Loucy (cell line): ENCODE results near the gene GUCY1A2.

ENCODE experiments used
- H2AFZ ChIP-seq: fragments of 200-600 bp; sonication (generic); 2 replicates; pipeline ENCODE4 v1.6.0; 2016; ENCODE audit warnings: antibody characterized with exemption, mild to moderate bottlenecking, low read length, moderate library complexity
- H3F3A ChIP-seq: fragments of 200-600 bp; 2 replicates; pipeline ENCODE4 v1.6.0; 2016; ENCODE audit warnings: antibody characterized with exemption, low read depth, mild to moderate bottlenecking
- H3K27me3 ChIP-seq: fragments of 200-600 bp; sonication (generic); 2 replicates; pipeline ENCODE4 v1.6.1; 2014; ENCODE audit warnings: low read length, mild to moderate bottlenecking; ENCODE audit not compliant: insufficient read depth, poor library complexity, severe bottlenecking
- H3K36me3 ChIP-seq: fragments of 200-600 bp; sonication (generic); 2 replicates; pipeline ENCODE4 v1.6.1; 2016; ENCODE audit warnings: low read length; ENCODE audit not compliant: insufficient read depth
- H3K4me1 ChIP-seq: fragments of 200-600 bp; sonication (generic); 2 replicates; pipeline ENCODE4 v1.5.1; 2014; ENCODE audit warnings: low read length, mild to moderate bottlenecking; ENCODE audit not compliant: insufficient read depth, poor library complexity, severe bottlenecking
- H3K4me2 ChIP-seq: fragments of 200-600 bp; sonication (generic); 2 replicates; pipeline ENCODE4 v1.6.0; 2014; ENCODE audit warnings: antibody characterized with exemption, low read length, low read depth, mild to moderate bottlenecking; ENCODE audit not compliant: poor library complexity, severe bottlenecking
- H3K4me3 ChIP-seq: fragments of 200-600 bp; sonication (generic); 2 replicates; pipeline ENCODE4 v1.5.1; 2014; ENCODE audit warnings: low read length, mild to moderate bottlenecking, mixed read lengths; ENCODE audit not compliant: poor library complexity, severe bottlenecking
- H3K79me2 ChIP-seq: fragments of 200-600 bp; sonication (generic); 2 replicates; pipeline ENCODE4 v1.6.1; 2014; ENCODE audit warnings: low read length; ENCODE audit not compliant: insufficient read depth
- H3K9ac ChIP-seq: fragments of 200-600 bp; sonication (generic); 2 replicates; pipeline ENCODE4 v1.6.0; 2014; ENCODE audit warnings: mild to moderate bottlenecking, low read depth, low read length, moderate library complexity; ENCODE audit not compliant: poor library complexity, severe bottlenecking
- H3K9me2 ChIP-seq: fragments of 200-600 bp; sonication (generic); replicated peaks from 2 replicates; pipeline ENCODE4 v1.6.1; 2016; ENCODE audit warnings: low read depth, low read length, mixed read lengths
- H3K9me3 ChIP-seq: fragments of 200-600 bp; sonication (generic); 2 replicates; pipeline ENCODE4 v1.6.1; 2014; ENCODE audit warnings: mild to moderate bottlenecking, antibody characterized with exemption, low read length, low read depth; ENCODE audit not compliant: insufficient read depth
- H4K20me1 ChIP-seq: fragments of 200-600 bp; sonication (generic); 2 replicates; pipeline ENCODE4 v1.6.0; 2014; ENCODE audit warnings: antibody characterized with exemption, low read length, mild to moderate bottlenecking; ENCODE audit not compliant: insufficient read depth, poor library complexity, severe bottlenecking
- EZH2phosphoT487 ChIP-seq: fragments of 200-600 bp; IDR thresholded peaks from 2 replicates; pipeline ENCODE4 v1.6.1; 2018; ENCODE audit warnings: antibody characterized with exemption, mild to moderate bottlenecking, moderate library complexity, borderline replicate concordance
- TF ChIP-seq, protein P1 (sequence below): fragments of 200-600 bp; sonication (generic); conservative IDR thresholded peaks from 2 replicates; pipeline ENCODE4 v1.5.1; 2014; ENCODE audit warnings: mild to moderate bottlenecking, antibody characterized with exemption, low read length

GUCY1A2 gene

DNA sequence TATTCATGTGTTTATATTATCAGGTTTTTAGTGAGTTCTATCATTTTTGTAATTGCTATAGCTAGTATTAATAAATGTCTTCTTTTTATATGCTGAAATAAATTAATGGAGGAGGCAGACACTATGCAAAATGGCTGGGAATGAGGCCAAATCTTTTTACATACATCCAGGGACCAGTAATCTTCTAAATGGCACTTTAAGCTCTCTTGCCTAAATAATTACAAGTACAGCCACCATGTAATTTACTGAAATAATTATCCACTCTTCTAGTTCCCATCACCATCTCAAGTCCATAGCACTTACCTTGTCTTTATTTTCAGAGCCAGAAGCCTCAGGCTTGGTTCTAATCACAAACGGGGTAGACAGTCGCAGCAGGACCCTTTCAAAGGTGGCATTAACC lies 79.1 kb downstream of the GUCY1A2 start:
- no peaks in the 10 kb centered on the region for H3K36me3 ChIP-seq
- no peaks in the 10 kb centered on the region for H3K27me3 ChIP-seq
- no peaks in the 10 kb centered on the region for H4K20me1 ChIP-seq
- no peak overlapping the region for H3K4me2 ChIP-seq
- no peaks in the 10 kb centered on the region for H3K9me3 ChIP-seq
- H3K4me1 ChIP-seq: no peaks in the 10 kb centered on the region
- H3K9me2 ChIP-seq: no peaks in the 10 kb centered on the region
- no peak overlapping the region for H3K9ac ChIP-seq
- no peak overlapping the region for H3K4me3 ChIP-seq
- H2AFZ ChIP-seq: no peak overlapping the region
- H3F3A ChIP-seq: no peaks in the 10 kb centered on the region
- TF ChIP-seq, protein P1, sequence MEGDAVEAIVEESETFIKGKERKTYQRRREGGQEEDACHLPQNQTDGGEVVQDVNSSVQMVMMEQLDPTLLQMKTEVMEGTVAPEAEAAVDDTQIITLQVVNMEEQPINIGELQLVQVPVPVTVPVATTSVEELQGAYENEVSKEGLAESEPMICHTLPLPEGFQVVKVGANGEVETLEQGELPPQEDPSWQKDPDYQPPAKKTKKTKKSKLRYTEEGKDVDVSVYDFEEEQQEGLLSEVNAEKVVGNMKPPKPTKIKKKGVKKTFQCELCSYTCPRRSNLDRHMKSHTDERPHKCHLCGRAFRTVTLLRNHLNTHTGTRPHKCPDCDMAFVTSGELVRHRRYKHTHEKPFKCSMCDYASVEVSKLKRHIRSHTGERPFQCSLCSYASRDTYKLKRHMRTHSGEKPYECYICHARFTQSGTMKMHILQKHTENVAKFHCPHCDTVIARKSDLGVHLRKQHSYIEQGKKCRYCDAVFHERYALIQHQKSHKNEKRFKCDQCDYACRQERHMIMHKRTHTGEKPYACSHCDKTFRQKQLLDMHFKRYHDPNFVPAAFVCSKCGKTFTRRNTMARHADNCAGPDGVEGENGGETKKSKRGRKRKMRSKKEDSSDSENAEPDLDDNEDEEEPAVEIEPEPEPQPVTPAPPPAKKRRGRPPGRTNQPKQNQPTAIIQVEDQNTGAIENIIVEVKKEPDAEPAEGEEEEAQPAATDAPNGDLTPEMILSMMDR: no peak
- no peak for TF ChIP-seq EZH2phosphoT487
- no peaks in the 10 kb centered on the region for H3K79me2 ChIP-seq

DNA sequence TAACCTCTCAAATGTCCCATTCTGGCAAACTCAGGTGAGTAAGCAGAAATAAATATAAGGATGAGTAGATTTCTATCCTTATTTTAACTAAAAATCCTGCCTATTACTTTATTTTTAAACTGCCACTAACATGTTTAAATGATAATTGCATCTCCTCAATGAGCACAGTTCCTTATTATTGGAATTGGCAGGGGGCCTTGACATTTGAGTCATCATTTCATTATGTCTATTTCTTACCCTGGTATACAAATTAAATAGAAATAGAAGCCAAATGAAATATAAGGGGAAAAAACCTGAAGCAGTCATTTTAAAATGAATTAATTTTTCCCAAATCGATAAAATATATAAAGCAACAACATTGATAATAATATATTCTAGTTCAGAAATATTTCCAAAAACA lies 81.2 kb downstream of the GUCY1A2 start:
- TF ChIP-seq, protein P1: no peak
- TF ChIP-seq EZH2phosphoT487: no peak
- Histone ChIP-seq H3K9me2 (no peaks in the 10 kb centered on the region), H3K4me1 (no peaks in the 10 kb centered on the region), H3K4me2 (no peak overlapping the region), H3K36me3 (no peaks in the 10 kb centered on the region), H3K79me2 (no peaks in the 10 kb centered on the region), H3K9me3 (no peaks in the 10 kb centered on the region), H3F3A (no peaks in the 10 kb centered on the region), H3K27me3 (no peaks in the 10 kb centered on the region), H3K4me3 (no peak overlapping the region), H4K20me1 (no peaks in the 10 kb centered on the region), H3K9ac (no peak overlapping the region), H2AFZ (no peak overlapping the region)

DNA sequence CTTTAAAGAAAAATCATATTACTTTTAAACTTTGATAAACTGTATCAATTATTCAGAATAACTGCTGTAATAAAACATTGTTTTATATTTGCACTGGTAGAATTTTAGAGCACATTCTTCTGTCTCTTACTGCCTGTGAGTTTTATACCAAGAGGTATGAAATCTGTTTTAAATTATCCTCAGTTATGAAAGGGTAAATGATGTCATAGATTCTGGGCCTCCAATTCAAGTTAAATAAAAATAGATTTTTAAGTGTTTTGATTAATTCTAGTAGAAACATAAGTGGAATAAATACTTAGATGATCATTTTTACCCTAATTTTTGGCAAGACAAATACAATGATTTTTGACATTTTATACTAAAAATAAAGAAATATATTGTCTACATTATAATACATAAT lies 93.0 kb downstream of the GUCY1A2 start:
- no peaks in the 10 kb centered on the region for H3F3A ChIP-seq

More for the DNA sequence above, 93.0 kb downstream of the GUCY1A2 start:
- Histone ChIP-seq H3K79me2 (no peaks in the 10 kb centered on the region), H2AFZ (no peak overlapping the region), H4K20me1 (no peaks in the 10 kb centered on the region), H3K4me3 (no peak overlapping the region), H3K4me2 (no peak overlapping the region), H3K9ac (no peak overlapping the region), H3K36me3 (no peaks in the 10 kb centered on the region), H3K27me3 (no peaks in the 10 kb centered on the region), H3K4me1 (no peaks in the 10 kb centered on the region), H3K9me2 (no peaks in the 10 kb centered on the region), H3K9me3 (no peaks in the 10 kb centered on the region)
- no peak for TF ChIP-seq EZH2phosphoT487
- TF ChIP-seq, protein P1: no peak
